Stimulated activated CD4-positive, alpha-beta T cell treated with anti-CD3 and anti-CD28 coated beads, Interleukin-15, amount 100 ng/mL, for 1 hour (primary cell): Measurements from ENCODE around the gene CARD10.
"Not testable (repeated sequence)": the region's sequence is repeated elsewhere in the genome, so short reads cannot be mapped to it uniquely, and the experiment has no call there.

Experiments
- DNase-seq, 2 donors: peaks; one replicate each; pipeline ENCODE4 v3.0.0-alpha.2; 2020; ENCODE audit warnings: low read depth in 1 of 2, low spot score in 1 of 2

Gene CARD10

DNA sequence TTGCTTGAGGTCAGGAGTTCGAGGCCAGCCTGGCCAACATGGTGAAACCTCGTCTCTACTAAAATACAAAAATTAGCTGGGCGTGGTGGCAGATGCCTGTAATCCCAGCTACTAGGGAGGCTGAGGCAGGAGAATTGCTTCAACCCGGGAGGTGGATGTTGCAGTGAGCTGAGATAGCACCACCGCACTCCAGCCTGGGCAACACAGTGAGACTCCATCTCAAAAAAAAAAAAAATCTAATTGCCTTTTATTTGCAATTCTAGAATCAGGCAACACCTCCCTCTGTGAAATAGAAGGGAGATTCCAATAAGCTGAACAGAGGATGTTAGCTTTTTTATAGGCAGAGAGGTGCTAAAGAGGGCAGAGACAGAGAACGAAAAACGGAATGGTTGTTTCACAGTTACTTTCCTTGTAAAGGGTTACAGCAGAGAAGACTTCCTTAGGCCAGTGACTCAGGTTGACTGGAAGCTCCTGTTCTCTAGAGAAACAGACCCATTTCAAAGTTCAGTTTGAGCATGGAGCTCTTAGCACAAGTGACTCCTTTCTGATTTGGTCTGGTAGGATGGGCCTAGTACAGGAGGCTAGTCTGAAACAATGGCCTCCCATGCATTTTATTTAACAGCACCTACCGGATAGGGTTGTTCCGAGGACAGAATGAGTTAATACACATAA is 8.0 kb upstream of the CARD10 start:
- DNase-seq, result not testable (repeated sequence)

DNA sequence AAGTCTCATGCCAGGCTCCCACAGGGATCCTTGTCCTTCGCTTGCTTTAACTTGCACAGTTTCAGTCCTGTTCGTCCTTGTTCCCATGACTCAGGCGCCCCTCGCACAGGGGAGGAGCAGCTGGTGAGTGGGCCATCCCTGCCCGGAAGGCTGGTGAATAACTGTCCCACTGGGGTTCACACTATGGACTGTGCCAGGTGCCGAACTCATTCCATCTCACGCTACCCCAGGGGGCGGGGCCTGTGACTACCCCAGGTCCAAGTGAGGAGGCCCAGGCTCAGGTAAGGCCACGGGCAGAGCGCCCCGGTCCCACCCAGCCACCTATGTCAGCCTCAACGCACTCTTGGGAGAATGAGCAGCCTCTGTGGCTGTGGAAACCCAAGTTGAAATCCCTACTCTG is 7.2 kb upstream of the CARD10 start:
- no peak for DNase-seq

DNA sequence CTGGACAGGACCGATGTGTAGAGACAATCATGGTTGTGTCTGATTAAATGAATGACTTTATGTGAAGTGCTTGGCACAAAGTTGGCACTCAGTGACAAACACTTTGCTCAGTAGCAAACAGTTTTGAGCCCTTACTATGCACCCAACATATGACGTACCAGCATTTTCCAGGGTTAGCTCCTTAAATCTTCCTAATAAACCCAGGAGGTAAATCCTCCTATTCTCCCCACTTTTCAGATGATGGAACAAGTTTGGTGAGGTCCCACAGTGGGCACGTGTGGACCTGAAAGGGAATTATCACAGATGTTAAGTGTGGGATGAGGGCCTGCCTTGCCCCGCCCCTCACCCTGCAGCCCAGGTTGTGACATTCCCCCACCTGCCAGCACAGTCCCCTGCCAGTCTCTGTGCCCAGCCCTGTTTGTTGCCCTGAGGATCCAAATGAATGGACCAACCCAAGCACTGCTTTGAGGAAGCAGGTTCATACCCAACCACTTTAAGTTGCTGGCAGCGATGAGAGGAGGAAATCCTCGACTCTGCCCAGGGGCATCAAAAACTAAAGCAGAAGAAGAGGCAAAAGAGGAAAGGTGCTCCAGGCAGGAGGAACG is 6.6 kb upstream of the CARD10 start:
- no peak for DNase-seq

DNA sequence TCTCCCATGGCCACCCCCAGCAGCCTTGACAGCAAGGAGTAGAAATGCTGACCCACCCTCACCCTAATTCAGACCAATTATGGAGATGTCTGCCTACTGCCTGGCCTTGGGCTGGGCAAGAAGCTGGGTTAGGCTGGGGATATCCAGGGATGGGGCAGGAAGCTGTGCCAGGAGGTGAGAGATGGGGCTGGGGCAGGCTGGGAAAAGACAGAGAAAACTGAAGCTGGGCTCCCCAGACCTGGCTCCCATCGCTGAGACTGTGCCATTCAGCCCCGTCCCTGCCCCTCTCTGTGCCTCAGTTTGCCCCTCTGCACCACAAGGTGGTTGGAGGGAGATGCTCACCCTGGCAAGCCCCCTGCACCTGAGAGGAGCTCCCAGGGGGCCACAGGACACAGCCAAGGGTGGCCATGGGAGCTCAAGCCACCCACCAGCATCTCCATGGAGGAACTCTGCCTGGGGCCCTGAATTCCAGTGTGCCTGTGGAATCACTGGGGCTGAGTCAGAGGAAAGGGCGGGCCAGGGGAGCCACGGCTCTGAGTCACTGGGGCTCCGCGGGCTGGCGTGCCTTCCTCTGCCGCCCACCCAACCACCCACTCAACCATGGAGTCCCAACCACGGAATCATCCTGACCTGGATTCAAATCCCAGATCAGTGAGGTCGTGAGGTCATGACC is 6.0 kb upstream of the CARD10 start:
- no peak for DNase-seq

DNA sequence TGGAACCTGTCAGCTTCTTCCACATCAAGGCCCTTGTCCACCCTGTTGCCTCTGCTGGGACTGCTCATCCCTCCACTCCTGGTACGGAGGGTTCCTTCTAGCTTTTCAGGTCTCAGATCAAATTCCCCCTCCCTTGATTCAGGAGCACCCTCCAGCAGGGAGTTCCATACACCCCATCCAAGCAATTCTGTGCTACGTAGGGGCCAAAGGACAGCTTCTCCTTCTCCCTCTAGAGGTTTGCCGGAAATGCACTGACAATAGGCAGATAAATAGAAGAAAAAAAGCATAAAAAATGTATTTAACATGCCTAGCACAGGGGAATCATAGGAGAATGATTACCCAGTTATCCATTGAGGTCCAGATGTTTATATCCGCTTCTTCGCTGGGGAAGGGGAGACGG is 3.3 kb upstream of the CARD10 start:
- DNase-seq, result no peak

DNA sequence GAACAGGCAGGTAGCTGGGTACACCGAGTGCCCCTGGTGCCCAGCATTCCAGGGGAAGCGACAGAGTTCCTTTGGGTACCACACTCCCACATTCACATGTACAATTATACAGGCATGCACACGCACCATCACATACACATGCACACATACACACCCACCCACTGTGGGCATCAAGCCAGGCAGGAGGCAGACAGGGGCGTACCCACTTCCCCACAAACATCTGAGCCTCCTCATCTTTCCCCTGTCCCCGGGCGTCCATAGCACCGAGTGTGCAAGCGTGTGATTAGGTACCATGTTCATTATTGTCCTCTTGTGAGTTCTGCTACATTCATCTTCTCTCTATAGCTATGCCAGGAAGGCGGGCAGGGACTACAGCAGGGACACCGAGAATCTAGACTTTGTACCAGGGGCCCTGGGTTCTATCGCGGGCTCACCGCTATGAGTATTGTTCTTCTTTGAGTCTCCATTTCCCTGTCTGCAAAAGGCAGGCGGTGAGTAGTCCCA is 2.1 kb upstream of the CARD10 start:
- no peak for DNase-seq

DNA sequence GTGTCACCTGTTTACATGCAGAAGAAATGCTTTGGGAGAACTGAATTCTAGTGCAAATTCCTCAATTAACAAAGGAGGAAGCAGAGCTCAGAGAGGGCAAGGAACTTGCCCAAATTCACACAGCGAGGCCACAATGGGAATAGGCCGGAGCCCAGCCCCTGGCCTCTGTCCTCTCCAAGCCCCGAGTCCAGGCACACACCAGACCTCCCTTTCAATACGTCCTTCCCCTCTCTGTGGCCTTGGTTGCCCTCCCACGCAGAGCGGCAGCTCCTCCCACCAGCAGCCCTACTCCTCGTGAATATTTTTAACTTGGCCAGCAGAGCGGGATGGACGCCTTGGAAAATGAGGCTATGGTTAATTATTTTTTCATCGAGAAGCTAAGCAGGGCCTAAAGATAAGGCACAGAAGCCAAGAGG is 1.6 kb upstream of the CARD10 start:
- DNase-seq, result no peak

DNA sequence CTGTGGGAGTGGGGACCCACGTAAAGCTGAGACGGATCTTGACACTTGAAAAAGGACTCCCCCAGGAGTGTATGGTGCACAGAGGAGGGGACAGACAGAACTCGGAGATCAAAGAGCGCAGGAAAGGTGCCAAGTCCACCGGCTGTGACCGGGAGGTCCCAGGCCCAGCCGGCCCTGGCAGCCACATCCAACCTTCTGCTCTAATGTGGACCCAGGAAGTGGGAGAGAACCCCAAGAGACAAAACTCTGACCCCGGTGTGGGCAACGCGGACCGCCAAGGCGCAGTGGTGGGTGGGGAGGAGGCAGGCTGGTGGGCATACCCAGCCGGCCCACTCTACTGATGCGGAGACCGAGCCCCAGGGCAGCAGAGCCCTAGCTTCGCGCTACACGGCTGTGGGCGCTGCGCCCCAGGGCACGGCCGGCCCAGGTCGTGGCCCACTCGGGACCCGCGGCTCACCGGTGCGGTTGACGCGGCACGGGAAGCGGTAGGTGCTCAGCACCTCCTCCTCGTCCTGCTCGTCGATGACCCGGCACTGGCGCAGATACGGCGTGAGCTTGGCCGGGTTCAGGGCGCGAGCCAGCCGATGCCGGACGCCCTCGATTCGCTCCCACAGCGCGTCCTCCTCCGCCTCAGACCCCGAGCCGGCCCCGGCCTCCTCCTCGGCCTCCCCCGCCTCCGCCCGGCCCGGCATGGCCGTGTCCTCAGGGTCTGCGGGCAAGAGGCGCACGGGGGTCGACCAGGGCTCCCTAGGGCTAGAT is 527 bp downstream of the CARD10 start:
- no peak for DNase-seq

DNA sequence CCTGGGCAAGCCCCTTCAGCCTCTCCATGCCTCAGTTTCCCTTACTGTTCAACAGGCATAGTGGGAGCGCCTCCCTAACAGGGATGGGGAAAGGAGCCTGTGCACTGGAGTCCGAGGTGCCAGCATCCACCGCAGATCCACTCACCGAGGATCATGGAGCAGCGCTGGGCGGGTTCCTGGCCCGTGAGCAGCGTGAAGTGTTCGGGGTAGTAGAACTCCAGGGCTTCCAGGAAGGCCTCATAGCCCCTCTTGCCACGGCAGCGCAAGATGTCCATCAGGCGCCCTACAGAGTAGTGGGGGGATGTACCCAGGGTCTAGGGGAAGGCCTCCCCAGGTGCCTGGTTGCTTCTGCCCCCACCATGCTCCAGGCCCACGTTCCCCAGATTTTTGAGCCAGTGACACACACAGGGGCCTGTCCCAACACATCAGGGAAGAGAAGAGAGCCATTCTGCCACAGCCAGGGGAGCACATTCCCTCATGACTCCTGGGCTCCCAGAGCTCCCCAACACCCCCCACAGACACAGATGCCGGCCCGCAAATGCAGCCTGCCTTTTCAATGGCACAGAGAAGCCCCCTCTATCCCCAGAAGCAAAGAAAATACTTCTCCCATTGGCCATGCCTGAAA is 1.3 kb downstream of the CARD10 start:
- no peak for DNase-seq

DNA sequence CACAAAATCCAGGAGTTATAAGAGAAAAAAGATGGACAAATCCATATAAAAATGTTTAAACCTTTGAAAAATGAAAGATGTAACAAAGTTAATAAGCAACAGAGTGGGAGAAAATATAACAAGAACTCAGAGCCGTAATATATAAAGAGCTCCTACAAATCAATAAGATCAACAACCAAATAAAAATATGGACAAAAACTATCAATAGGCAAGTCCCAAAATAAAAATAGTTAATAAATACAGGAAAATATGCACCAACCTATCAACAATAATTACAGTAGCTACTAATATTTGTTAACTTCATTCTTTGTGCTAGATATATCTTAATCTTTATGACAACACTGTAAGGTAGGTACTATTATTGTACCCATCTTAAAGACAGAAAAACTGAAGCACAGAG is 2.8 kb downstream of the CARD10 start:
- no peak for DNase-seq

DNA sequence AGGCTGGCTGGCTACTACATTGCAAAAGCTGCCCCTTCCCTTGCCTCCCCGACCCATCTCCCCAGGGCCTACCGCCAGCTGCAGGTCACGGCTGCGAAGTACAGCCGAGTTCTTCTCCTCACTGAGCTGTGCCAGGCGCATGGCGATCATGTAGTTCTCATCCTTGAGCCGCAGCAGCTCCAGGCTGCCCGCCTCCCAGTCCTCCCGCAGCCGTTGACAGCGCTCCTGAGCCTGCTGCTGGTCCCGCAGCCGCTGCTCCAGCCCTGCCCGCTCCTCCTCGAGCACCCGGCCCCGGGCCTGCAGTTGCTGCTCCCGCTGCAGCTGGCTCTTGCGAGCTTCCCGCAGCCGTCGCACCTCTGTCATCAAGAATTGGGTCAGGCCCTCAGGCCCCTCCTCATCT is 3.3 kb downstream of the CARD10 start:
- DNase-seq, result no peak

DNA sequence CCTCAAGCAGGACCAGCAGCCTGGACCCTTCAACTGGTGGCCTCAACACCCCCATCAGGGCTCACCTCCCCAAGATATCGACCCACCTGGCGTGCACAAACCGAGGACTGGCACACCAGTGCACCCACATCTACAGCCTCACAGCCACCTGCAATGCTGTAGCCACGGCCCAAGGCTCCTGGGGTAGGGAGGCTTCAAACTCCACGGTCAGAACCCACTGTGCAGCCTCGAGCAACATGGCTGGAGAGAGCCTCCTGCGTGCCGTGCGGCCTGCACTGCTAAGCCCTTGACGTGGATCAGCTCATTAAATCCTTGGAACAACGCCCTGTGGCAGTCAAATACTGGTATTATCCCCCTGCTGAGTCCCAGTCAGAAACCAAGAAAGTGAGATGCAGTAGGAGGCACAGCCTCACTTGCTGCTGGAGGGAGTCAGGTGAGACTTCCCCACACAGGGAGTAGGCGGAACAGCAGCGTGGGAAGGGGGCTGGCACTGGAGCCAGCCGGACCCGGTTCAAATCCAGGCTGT is 4.6 kb downstream of the CARD10 start:
- DNase-seq, result no peak

DNA sequence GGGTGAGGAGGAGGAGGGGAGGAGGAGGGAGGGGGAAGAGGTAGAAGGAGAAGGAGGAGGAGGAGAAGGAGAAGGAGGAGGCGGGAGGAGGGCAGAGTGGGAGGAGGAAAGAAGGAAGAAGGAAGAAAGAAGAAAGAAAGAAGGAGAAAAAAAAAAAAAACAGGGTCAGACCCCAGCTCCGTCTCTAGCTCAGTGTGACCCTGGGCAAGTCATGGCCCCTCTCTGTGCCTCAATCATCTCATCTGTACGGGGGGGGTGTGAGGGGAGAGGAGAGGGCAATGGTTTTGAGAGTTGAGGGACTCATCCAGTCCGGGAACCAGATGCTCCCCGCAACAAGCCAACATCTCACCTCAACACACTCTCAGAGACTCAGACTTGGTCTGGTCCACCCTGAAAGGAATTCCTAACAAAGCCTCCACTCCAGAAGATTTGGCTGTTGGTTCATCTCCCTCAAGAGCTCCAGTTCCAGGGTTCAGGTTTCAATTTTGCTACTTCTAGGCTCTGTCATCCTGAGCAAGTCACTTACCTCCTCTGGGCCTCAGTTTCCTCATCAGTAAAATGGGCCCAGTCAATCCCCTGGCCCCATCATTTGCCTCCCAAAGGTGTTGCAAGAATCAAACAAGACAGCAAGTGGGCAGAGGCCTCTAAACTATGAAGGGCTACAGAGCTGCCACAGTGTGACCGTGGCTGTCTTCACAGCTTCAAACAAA is 7.7 kb downstream of the CARD10 start:
- no peak for DNase-seq

DNA sequence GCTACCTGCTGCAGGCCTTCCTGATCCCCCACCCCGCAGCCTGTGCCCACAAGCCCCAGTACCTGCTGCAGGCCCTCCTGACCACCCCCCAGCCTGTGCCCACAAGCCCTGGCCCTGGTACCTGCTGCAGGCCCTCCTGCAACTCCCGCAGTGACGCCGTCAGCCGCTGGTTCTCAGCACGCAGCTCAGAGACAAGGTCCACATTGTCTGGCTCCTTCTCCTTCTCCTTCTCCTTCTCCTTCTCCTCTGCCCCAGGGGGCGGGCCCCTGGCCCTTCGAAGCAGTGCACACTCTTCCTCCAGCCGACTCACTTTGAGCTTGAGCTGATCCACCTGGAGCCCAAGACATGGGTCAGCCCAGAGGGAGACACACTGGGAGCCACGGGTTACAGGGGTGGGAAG is 9.1 kb downstream of the CARD10 start:
- no peak for DNase-seq

DNA sequence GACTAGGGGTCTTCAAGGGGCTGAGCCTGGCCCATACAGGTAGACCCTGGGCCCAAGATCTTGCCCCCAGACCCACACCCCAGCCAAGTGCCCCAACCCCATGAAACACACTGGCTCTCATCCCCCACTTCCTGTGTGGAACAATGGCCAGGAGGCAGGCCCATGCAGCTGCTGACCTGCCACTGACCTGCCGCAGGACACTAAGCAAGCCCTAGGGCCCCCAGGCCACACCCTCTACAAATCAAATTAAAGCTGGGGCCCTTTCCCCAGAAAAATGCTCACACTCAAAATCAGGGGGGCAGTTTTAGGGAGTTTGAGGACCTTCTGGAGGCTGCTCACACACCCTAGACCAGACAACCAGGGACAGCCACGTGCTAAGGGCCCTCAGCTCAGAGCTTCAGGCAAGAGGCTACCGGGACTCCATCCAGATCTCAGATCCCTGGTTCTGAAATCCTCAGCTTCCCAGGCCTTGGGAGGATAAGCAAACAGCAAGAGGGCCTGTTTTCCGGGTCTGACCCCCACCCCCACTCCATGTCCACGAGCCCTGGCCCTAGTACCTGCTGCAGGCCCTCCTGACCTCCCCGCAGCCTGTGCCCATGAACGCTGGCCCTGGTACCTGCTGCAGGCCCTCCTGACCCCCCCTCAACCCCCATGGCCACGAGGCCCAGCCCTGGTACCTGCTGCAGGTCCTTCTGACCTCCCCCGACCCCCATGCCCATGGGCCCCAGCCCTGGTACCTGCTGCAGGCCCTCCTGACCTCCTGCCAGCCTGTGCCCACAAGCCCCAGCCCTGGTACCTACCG is 10.0 kb downstream of the CARD10 start:
- no peak for DNase-seq

DNA sequence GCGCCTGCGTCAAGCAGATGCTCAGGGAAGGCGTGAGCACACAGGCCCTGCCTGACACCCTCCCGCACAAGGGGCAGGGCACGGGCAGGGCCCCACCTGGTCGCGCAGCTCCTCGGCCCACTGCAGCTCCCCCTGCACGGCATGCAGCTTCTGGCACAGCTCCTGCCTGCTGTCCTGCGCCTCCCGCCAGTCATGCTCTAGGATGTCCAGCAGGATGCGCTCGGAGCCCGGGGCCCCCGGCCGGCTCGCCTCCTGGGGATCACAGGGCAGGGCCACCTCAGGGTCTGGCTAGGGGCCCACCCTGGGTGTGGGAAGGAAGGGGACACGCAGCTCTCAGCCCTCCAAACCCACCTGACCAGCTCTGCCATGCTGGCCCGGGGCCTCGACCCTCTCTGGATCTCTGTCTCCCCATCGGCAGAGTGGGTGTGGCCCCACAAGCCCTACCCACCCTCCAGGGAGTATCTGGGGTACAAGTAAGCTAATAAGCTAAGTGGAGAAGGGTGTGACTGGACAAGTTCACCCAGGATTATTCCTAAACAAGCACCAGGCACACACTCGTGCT is 10.7 kb downstream of the CARD10 start:
- no peak for DNase-seq

DNA sequence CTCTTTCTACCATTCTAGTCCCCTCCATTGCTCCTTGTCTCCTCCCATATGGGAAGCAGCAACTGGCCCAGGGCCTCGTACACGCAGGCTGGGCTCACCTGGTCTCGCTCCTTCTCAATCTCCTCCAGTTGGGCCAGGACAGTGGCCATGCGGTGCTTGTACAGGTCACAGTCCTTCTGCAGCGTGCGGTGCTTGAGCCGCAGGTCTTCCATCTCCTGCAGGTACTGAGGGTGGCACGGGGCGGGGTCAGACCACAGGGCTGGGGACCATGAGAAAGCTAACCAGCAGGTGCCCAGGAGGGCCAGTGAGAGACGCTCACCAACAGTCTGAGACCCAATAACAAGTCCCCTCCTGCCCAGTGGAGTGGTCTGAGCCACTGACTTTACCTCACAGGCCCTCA is 11.5 kb downstream of the CARD10 start:
- no peak for DNase-seq

DNA sequence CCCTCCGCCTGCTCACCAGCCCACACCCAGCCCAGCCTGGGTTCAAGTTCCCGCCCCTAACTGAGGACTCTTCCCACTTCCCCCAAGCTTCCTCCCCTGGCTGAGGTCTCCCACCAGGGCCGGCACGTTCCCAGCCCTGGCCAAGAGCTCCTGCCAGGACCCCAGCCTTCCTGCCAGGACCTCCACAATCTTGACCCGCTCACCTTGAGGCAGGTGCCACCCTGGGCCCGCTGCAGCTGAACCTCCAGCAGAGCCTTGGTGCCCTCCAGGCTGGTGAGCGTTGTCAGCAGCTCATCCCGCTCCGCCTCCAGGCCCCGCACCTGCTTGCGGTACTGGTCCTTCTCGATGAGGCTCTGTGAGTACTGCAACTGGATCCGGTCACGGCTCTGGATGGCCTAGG is 13.2 kb downstream of the CARD10 start:
- DNase-seq, result no peak

DNA sequence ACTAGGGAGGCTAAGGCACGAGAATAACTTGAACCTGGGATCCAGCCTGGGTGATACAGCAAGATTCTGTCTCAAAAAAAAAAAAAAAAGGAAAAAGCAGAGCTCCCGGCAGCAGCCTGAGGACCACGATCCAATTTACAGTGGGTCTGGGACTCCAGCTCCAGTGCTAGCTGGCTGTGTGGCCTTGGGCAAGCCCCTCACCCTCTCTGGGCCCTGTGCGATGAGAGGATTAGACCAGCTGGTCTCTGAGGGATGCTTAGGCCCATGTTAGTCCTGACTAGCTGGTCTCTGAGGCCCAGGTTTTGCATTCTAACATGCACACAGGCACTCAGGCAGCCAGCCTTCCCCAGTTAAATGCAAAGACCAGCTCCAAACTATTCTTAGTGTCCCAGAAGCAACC is 13.7 kb downstream of the CARD10 start:
- no peak for DNase-seq
